HepG2 (cell line): ENCODE results near the gene OR6S1. TPM values are rescaled to one million over a fixed set of nuclear protein-coding genes. Genes with fewer than 3 reads are reported as not detected.

Source experiments
- ATAC-seq: fragments of 200-7000 bp; cut with Tn5 transposase; 3 replicates; pipeline ENCODE4 v1.9.1; 2020; ENCODE audit warnings: mild to moderate bottlenecking, moderate library complexity
- BruUV-seq: library from RNA; stranded (reverse); fragments of 400-500 nt; replicated peaks from 2 replicates; lab custom pipeline; 2021; lab: Mats Ljungman, UMichigan
- CTCF ChIA-PET: fragments of 300-600 bp; formaldehyde crosslinking; extraction: SDS; loops from one replicate; lab custom pipeline; 2021; ENCODE audit warnings: low total read pairs, inconsistent platforms, low intra/inter-chr PET ratio; lab: Yijun Ruan, JAX
- POLR2A ChIA-PET: fragments of 350-600 bp; sonication (Branson Sonifier 250); formaldehyde crosslinking; loops from one replicate; lab custom pipeline; 2020; ENCODE audit warnings: antibody characterized with exemption, inconsistent platforms; lab: Yijun Ruan, JAX
- DNase-seq: peaks from one replicate; pipeline ENCODE4 v3.0.0-alpha.2; 2015; ENCODE audit warnings: low spot score
- FAIRE-seq: peaks from 3 replicates; lab custom pipeline; 2011; peaks lifted over from hg19 to GRCh38; lab: Jason Lieb, UNC
- H2AFZ ChIP-seq: one replicate; pipeline ENCODE4 v1.6.1; 2011; ENCODE audit warnings: low read length, inconsistent platforms
- H3K27ac ChIP-seq: fragments of 300-600 bp; 3 replicates; pipeline ENCODE4 v1.8.0; 2011; ENCODE audit warnings: mixed run types, mild to moderate bottlenecking, mixed read lengths, low read length, inconsistent platforms; ENCODE audit not compliant: insufficient read depth; ENCODE audit errors: extremely low read length
- H3K27me3 ChIP-seq, 2 experiments: fragments of 200-600 bp in 1 of 2; 2 replicates in 1 of 2; 3 replicates in 1 of 2; pipeline versions ENCODE4 v1.6.0 to v1.8.0; 2011; ENCODE audit warnings: low read length in 2 of 2, mild to moderate bottlenecking in 2 of 2, moderate library complexity in 2 of 2, inconsistent platforms in 1 of 2; ENCODE audit not compliant: insufficient read depth in 2 of 2, control insufficient read depth in 1 of 2
- H3K36me3 ChIP-seq, 2 experiments: fragments of 200-600 bp in 1 of 2; replicated peaks in 1 of 2; 2 replicates in 1 of 2; 3 replicates in 1 of 2; pipeline versions ENCODE4 v1.5.1 to v1.8.0; 2011; ENCODE audit warnings: low read length in 2 of 2, inconsistent platforms in 1 of 2; ENCODE audit not compliant: insufficient read depth in 2 of 2, control insufficient read depth in 1 of 2
- H3K4me1 ChIP-seq: 2 replicates; pipeline ENCODE4 v1.5.1; 2012; ENCODE audit warnings: low read length, inconsistent platforms; ENCODE audit not compliant: insufficient read depth
- H3K4me2 ChIP-seq: 2 replicates; pipeline ENCODE4 v1.6.0; 2011; ENCODE audit warnings: low read depth, low read length, inconsistent platforms
- H3K4me3 ChIP-seq, 3 experiments: fragments of 200-600 bp in 1 of 3; sonication (generic), shearing (Covaris generic) in 1 of 3; replicated peaks in 1 of 3; 2 replicates each; pipeline ENCODE4 v1.5.1; 2011 to 2016; ENCODE audit warnings: low read length in 3 of 3, inconsistent platforms in 2 of 3, low read depth in 2 of 3, mild to moderate bottlenecking in 2 of 3, control low read depth in 1 of 3, mixed read lengths in 1 of 3; ENCODE audit not compliant: insufficient read depth in 1 of 3
- H3K79me2 ChIP-seq: one replicate; pipeline ENCODE4 v1.6.1; 2011; ENCODE audit warnings: low read length, inconsistent platforms; ENCODE audit not compliant: insufficient read depth
- H3K9ac ChIP-seq: 2 replicates; pipeline ENCODE4 v1.6.0; 2011; ENCODE audit warnings: mild to moderate bottlenecking, low read depth, low read length, inconsistent platforms; ENCODE audit not compliant: insufficient read depth
- H3K9me3 ChIP-seq: 2 replicates; pipeline ENCODE4 v1.5.1; 2012; ENCODE audit warnings: mild to moderate bottlenecking, low read length
- H4K20me1 ChIP-seq: 2 replicates; pipeline ENCODE4 v1.6.0; 2011; ENCODE audit warnings: inconsistent platforms, mild to moderate bottlenecking, low read length, moderate library complexity; ENCODE audit not compliant: insufficient read depth
- ATF6 ChIP-seq: sonication (generic); formaldehyde crosslinking; conservative IDR thresholded peaks from 2 replicates; pipeline ENCODE4 v1.4.0; 2020; ENCODE audit warnings: missing genetic modification reagents
- FOXK2 ChIP-seq: fragments of 450-650 bp; IDR thresholded peaks from 2 replicates; pipeline ENCODE4 v1.6.1; 2016
- IRF9 ChIP-seq: sonication (generic); formaldehyde crosslinking; IDR thresholded peaks from 2 replicates; pipeline ENCODE4 v1.8.0; 2022; ENCODE audit warnings: missing genetic modification reagents, mild to moderate bottlenecking, borderline replicate concordance
- MLLT10 ChIP-seq: sonication (generic); formaldehyde crosslinking; IDR thresholded peaks from 2 replicates; pipeline ENCODE4 v1.4.0; 2020; ENCODE audit warnings: missing genetic modification reagents
- NAIF1 ChIP-seq: sonication (generic); formaldehyde crosslinking; IDR thresholded peaks from 2 replicates; pipeline ENCODE4 v1.5.0; 2020; ENCODE audit warnings: mild to moderate bottlenecking, missing genetic modification reagents, borderline replicate concordance
- SSRP1 ChIP-seq: IDR thresholded peaks from 2 replicates; pipeline ENCODE4 v1.6.1; 2016; ENCODE audit warnings: control low read depth
- TEAD2 ChIP-seq: sonication (generic); formaldehyde crosslinking; IDR thresholded peaks from 2 replicates; pipeline ENCODE4 v1.9.0; 2021; ENCODE audit warnings: missing genetic modification reagents
- ZEB1 ChIP-seq: IDR thresholded peaks from 2 replicates; pipeline ENCODE4 v1.6.1; 2012; ENCODE audit warnings: mild to moderate bottlenecking, low read depth, inconsistent platforms; ENCODE audit not compliant: insufficient replicate concordance
- ZNF335 ChIP-seq: sonication (generic); formaldehyde crosslinking; IDR thresholded peaks from 2 replicates; pipeline ENCODE4 v1.4.0; 2020; ENCODE audit warnings: missing genetic modification reagents
- ZNF451 ChIP-seq: sonication (generic); formaldehyde crosslinking; IDR thresholded peaks from 2 replicates; pipeline ENCODE4 v1.5.0; 2020; ENCODE audit warnings: mild to moderate bottlenecking, missing genetic modification reagents
- WGBS: methylation state at CpG from one replicate; pipeline ENCODE4 v1.1.6; 2017; ENCODE audit warnings: low lambda C conversion rate; 5-methylcytosine and 5-hydroxymethylcytosine counted together
- in situ Hi-C: cut with HindIII; loops from 2 replicates; pipeline ENCODE4 v1.10.0; 2017; ENCODE audit warnings: low pct_unique_long_range_greater_than_20kb; ENCODE audit not compliant: extremely low pct_ligation_motif_present
- intact Hi-C: fragments of 100-400 bp; cut with micrococcal nuclease; formaldehyde crosslinking; loops from one replicate; pipeline ENCODE4 v1.10.0; 2022; ENCODE audit not compliant: unreplicated experiment
- polyA plus RNA-seq, 8 experiments: library from polyadenylated mRNA; depleted of rRNA in 3 of 8; stranded (reverse) in 7 of 8; unstranded in 1 of 8; fragments of >200 nt; fragmentation: Illumina TruSeq in 4 of 8; extraction: Trizol in 4 of 8; gene quantifications; 2 replicates each; pipeline versions ENCODE4 v1.2.1 to v1.2.3, GENCODE V29; 2011 to 2016; ENCODE audit warnings: low read depth in 4 of 8, missing spikeins in 1 of 8, mixed read lengths in 1 of 8; ENCODE audit not compliant: insufficient read depth in 1 of 8
- total RNA-seq, 5 experiments: library from RNA; depleted of rRNA; stranded (reverse); fragments of >200 nt; fragmentation: Illumina TruSeq; extraction: Trizol; gene quantifications; 2 replicates each; pipeline ENCODE4 v1.2.3, GENCODE V29; 2016; ENCODE audit warnings: low read depth in 1 of 5
- TF ChIP-seq, protein P1 (sequence below): sonication (generic); formaldehyde crosslinking; IDR thresholded peaks from 2 replicates; pipeline ENCODE4 v1.8.0; 2023; ENCODE audit warnings: mild to moderate bottlenecking, missing genetic modification reagents
- TF ChIP-seq, protein P2 (sequence below): sonication (generic); formaldehyde crosslinking; IDR thresholded peaks from 2 replicates; pipeline ENCODE4 v1.8.1; 2023; ENCODE audit warnings: mild to moderate bottlenecking, missing genetic modification reagents, borderline replicate concordance
- TF ChIP-seq, protein P3 (sequence below): sonication (generic); formaldehyde crosslinking; conservative IDR thresholded peaks from 2 replicates; pipeline ENCODE4 v1.8.0; 2022; ENCODE audit warnings: low read depth, missing genetic modification reagents
- TF ChIP-seq, protein P4 (sequence below): sonication (generic); formaldehyde crosslinking; IDR thresholded peaks from 2 replicates; pipeline ENCODE4 v1.4.0; 2020; ENCODE audit warnings: missing genetic modification reagents
- TF ChIP-seq, protein P5 (sequence below): sonication (generic); formaldehyde crosslinking; conservative IDR thresholded peaks from 2 replicates; pipeline ENCODE4 v1.4.0; 2020; ENCODE audit warnings: missing genetic modification reagents

Gene OR6S1
- total and polyA plus RNA-seq, 2 of the 13 experiments (the other 11 are each of a cell fraction or from before 2014, with no cell fraction given), result 0.09 TPM; not detected in 1

DNA sequence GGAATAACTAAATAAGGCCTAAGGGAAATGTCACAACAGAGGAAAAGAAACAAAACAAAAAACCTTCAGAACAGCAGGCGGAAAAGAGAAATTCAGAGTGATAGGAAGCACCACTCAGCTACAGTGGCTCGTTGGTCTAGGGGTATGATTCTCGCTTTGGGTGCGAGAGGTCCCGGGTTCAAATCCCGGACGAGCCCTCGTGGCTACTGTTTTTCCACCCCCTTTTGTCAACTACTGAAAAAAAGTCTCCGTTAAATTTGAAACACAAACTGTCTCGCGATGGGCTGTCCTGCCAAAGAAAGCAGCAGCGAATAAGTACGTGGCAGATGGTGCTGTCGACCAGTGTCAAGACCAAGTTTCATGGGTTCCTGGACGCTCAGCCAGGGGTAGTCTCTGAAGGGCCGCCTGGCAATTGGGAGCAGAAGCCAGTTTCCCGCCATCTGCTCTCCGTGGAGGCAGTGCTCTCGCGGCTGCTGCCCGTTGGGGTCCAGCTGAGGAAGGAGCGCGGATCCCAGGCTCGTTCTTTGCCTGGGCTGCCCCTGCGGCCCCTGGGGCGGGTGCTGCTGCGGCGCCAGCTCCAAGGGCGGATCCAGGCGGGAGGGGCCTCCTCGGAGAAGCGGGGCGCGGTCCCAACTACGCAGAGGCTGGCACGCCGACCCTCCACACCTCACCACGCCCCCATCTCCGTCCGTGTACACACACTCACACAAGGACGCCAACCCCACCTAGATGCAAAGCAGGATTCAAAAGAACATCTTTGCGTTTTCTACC is 42.6 kb upstream of the OR6S1 start, which contains the start of gene RNASE4:
TSS of gene RNASE4 (plus strand) at position 670 of the 771 bp plus-strand sequence. CDS start 14,812 bp downstream, outside the sequence.
- H3K79me2 ChIP-seq, result peaks cover 39% of the 10 kb centered on the region
- peak within 1 kb of the TSS; percentile 97 for H3K27ac ChIP-seq
- peak within 1 kb of the TSS; percentile 35 for H2AFZ ChIP-seq
- ATAC-seq, result peak; percentile 29
- peak; percentile 85 for DNase-seq
- H3K4me2 ChIP-seq, result peak within 1 kb of the TSS; percentile 96
- BruUV-seq, result no TSS peak
- FAIRE-seq, result peak; percentile 21
- H3K4me3 ChIP-seq, result peak within 1 kb of the TSS; percentile 83 to 89 (median 89)
- no peaks in the 10 kb centered on the region for H3K9me3 ChIP-seq
- ChIA-PET CTCF (interaction anchor here (1.1 to 1.5 kb wide), 2 partner anchors 12 to 75 kb away, joined by 3 read pairs; no protein-coding TSS in a partner anchor), POLR2A (interaction anchor here (0.6 to 8.9 kb wide), 18 partner anchors 8 to 827 kb away, joined by 3 to 141 read pairs (median 8); partner anchors contain the start of genes APEX1, ARHGEF40, OSGEP and PARP2)
- no peaks in the 10 kb centered on the region; a peak in 2 of 5 replicates for H3K36me3 ChIP-seq
- H3K9ac ChIP-seq, result peak within 1 kb of the TSS; percentile 95
- peaks cover 31% of the 10 kb centered on the region for H3K4me1 ChIP-seq
- WGBS, result 1% methylated on average over 17 of the region's 42 CpGs
- peaks cover 0 to 5% of the 10 kb centered on the region in 2 experiments; a peak in 1 of 5 replicates for H3K27me3 ChIP-seq
- no peaks in the 10 kb centered on the region; the same call in 1 of the 2 replicates for H4K20me1 ChIP-seq
- in situ Hi-C loops, result loop anchor here (5.0 to 10.0 kb wide), 3 partner anchors 52 to 359 kb away; partner anchors contain the start of gene PIP4P1
- intact Hi-C loops, result loop anchor here (1.0 to 5.0 kb wide), 2 partner anchors 223 to 373 kb away; partner anchors contain the start of genes PIP4P1 and RNASE8
- TF ChIP-seq SSRP1 (peak; percentile 7; the same call in 1 of the 2 replicates), ZEB1 (no peak), ATF6 (peak; percentile 21; the same call in 1 of the 2 replicates), TEAD2 (CRISPR knock-in tag) (no peak), NAIF1 (CRISPR knock-in tag) (no peak), ZNF335 (CRISPR knock-in tag) (peak; percentile 79; the same call in 1 of the 2 replicates), MLLT10 (CRISPR knock-in tag) (no peak), FOXK2 (peak; percentile 38; the same call in 1 of the 2 replicates), ZNF451 (CRISPR knock-in tag) (no peak), IRF9 (CRISPR knock-in tag) (no peak)
- TF ChIP-seq, protein P1, sequence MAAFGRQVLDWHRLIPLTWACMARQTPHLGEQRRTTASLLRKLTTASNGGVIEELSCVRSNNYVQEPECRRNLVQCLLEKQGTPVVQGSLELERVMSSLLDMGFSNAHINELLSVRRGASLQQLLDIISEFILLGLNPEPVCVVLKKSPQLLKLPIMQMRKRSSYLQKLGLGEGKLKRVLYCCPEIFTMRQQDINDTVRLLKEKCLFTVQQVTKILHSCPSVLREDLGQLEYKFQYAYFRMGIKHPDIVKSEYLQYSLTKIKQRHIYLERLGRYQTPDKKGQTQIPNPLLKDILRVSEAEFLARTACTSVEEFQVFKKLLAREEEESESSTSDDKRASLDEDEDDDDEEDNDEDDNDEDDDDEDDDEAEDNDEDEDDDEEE, result peak; percentile 48; the same call in 1 of the 2 replicates
- TF ChIP-seq, protein P2, sequence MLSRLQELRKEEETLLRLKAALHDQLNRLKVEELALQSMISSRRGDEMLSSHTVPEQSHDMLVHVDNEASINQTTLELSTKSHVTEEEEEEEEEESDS (CRISPR knock-in tag), result no peak
- TF ChIP-seq, protein P3, sequence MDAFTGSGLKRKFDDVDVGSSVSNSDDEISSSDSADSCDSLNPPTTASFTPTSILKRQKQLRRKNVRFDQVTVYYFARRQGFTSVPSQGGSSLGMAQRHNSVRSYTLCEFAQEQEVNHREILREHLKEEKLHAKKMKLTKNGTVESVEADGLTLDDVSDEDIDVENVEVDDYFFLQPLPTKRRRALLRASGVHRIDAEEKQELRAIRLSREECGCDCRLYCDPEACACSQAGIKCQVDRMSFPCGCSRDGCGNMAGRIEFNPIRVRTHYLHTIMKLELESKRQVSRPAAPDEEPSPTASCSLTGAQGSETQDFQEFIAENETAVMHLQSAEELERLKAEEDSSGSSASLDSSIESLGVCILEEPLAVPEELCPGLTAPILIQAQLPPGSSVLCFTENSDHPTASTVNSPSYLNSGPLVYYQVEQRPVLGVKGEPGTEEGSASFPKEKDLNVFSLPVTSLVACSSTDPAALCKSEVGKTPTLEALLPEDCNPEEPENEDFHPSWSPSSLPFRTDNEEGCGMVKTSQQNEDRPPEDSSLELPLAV (CRISPR knock-in tag), result no peak
- TF ChIP-seq, protein P4, sequence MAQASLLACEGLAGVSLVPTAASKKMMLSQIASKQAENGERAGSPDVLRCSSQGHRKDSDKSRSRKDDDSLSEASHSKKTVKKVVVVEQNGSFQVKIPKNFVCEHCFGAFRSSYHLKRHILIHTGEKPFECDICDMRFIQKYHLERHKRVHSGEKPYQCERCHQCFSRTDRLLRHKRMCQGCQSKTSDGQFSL (CRISPR knock-in tag), result no peak
- TF ChIP-seq, protein P5, sequence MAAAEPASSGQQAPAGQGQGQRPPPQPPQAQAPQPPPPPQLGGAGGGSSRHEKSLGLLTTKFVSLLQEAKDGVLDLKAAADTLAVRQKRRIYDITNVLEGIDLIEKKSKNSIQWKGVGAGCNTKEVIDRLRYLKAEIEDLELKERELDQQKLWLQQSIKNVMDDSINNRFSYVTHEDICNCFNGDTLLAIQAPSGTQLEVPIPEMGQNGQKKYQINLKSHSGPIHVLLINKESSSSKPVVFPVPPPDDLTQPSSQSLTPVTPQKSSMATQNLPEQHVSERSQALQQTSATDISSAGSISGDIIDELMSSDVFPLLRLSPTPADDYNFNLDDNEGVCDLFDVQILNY (CRISPR knock-in tag), result peak; percentile 90
